ENCODE results near the gene LRRC74B. TPM values are rescaled to one million over a fixed set of nuclear protein-coding genes. Genes with fewer than 3 reads are reported as not detected.
"Not testable (repeated sequence)": the region's sequence is repeated elsewhere in the genome, so short reads cannot be mapped to it uniquely, and the experiment has no call there.

Gene LRRC74B
- total and polyA plus RNA-seq, 2 experiments from 2014 or later, result not detected

DNA sequence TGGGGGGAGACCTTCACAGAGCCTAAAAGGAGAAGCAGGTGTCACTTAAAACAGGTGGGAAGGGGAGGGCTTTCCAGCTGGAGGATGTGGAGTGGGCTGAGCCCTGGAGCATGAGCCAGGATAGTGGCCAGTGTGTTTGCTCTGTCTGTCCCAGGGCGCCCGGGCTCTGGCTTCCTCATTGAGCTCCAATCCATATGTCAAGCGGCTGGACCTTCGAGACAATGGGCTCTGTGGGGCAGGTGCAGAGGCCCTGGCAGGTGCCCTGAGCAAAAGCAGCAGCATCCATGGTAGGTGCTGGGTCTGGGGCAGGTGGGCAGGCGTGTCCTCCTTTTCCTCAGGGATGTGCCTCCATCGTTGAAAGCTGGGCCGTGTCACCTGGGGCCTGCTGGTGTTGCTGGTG lies 2.0 kb downstream of the LRRC74B start:
- H3K4me1 ChIP-seq (ENCODE audit: insufficient read depth), result peaks cover 29% of the 10 kb centered on the region
- no peaks in the 10 kb centered on the region for H3K9me3 ChIP-seq (ENCODE audit: low read depth)
- TF ChIP-seq EZH2 (IDR thresholded peaks at IDR 0.05; ENCODE audit: insufficient read depth, poor library complexity, severe bottlenecking) (no peak), EZH2phosphoT487 (IDR thresholded peaks at IDR 0.05; ENCODE audit: insufficient read depth, low read depth) (no peak)
- 90 to 95% methylated on average over 7 of the region's 7 CpGs for WGBS, 2 experiments (ENCODE audit: low coverage in 1 of 2, low lambda C conversion rate in 2 of 2, missing lambda C conversion rate in 2 of 2)
- DNase-seq, result no peak
- peaks cover under 1% of the 10 kb centered on the region; the same call in 1 of the 2 replicates for H3F3A ChIP-seq (ENCODE audit: insufficient read depth)
- H3K4me2 ChIP-seq (ENCODE audit: unreplicated experiment), result no peak overlapping the region
- no peak overlapping the region for H3K4me3 ChIP-seq
- H2AFZ ChIP-seq, result no peak overlapping the region
- no peak overlapping the region for H3K9ac ChIP-seq
- no peaks in the 10 kb centered on the region for H3K36me3 ChIP-seq (ENCODE audit: low read depth)
- H3K9me2 ChIP-seq (ENCODE audit: insufficient read depth), result no peaks in the 10 kb centered on the region
- H3K27me3 ChIP-seq (replicated peaks; ENCODE audit: insufficient read depth), result no peaks in the 10 kb centered on the region
- in situ Hi-C loops (cut with MboI), result no loop called here
- H4K20me1 ChIP-seq (ENCODE audit: insufficient read depth), result no peaks in the 10 kb centered on the region
- H3K27ac ChIP-seq, result no peak overlapping the region
- no peaks in the 10 kb centered on the region for H3K79me2 ChIP-seq (ENCODE audit: insufficient read depth)

GRCh38 chr22:21048448-21048847 lies 2.7 kb downstream of the LRRC74B start:
- H3K27me3 ChIP-seq (replicated peaks; ENCODE audit: insufficient read depth); H3K9ac ChIP-seq; H3K4me2 ChIP-seq (ENCODE audit: unreplicated experiment); in situ Hi-C loops (cut with MboI); H3K36me3 ChIP-seq (ENCODE audit: low read depth); H4K20me1 ChIP-seq (ENCODE audit: insufficient read depth); H3K9me3 ChIP-seq (ENCODE audit: low read depth); H3K79me2 ChIP-seq (ENCODE audit: insufficient read depth); H2AFZ ChIP-seq; H3K4me3 ChIP-seq; H3F3A ChIP-seq (ENCODE audit: insufficient read depth); H3K9me2 ChIP-seq (ENCODE audit: insufficient read depth); DNase-seq; H3K27ac ChIP-seq: not testable (repeated sequence)
- 54 to 67% methylated on average over 5 of the region's 5 CpGs for WGBS, 2 experiments (ENCODE audit: low coverage in 1 of 2, low lambda C conversion rate in 2 of 2, missing lambda C conversion rate in 2 of 2)
- H3K4me1 ChIP-seq (ENCODE audit: insufficient read depth), result peaks cover 25% of the 10 kb centered on the region

- peaks cover 19% of the 10 kb centered on the region for H3K4me1 ChIP-seq (ENCODE audit: insufficient read depth)
These were observed 3.2 kb downstream of the LRRC74B start for GRCh38 chr22:21048965-21049364.

DNA sequence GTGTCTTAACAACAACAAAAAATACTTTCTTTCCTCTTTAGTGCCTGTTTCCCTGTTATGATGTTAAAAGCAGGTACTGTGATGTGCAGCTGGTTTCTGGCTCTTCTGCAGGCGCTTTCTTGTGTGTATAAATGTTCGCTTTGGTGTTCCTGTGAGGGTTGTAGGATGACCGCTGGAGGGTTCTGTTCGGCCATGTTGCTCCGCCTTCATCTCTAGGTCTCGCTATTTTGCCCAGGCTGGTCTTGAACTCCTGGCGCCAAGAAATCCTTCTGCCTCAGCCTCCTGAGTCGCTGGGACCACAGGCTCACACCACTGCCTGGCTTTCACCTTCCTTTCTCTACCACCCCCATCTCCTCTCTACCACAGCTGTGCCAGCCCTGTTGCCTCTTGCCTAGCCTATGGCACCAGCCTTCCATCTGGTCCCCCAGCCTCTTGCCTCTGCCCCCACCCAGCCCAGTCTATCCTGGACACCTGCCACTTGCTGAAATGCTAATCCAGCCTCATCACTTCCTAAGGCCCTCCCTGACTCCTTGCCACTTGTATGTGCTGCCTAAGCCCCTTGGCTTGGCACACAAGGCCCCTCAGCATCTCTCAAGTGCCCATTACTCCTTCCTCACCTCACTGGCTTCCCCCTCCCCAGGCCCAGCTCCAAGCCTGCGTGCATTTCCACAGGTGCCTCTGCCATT lies 5.5 kb downstream of the LRRC74B start:
- TF ChIP-seq EZH2phosphoT487 (IDR thresholded peaks at IDR 0.05; ENCODE audit: insufficient read depth, low read depth) (no peak), EZH2 (IDR thresholded peaks at IDR 0.05; ENCODE audit: insufficient read depth, poor library complexity, severe bottlenecking) (no peak)

More at GRCh38 chr22:21048965-21049364, 3.2 kb downstream of the LRRC74B start:
- H3K4me2 ChIP-seq (ENCODE audit: unreplicated experiment); H3K36me3 ChIP-seq (ENCODE audit: low read depth); H3K27me3 ChIP-seq (replicated peaks; ENCODE audit: insufficient read depth); DNase-seq; H2AFZ ChIP-seq; H3K9me2 ChIP-seq (ENCODE audit: insufficient read depth); H3K9ac ChIP-seq; H3K27ac ChIP-seq; H3K79me2 ChIP-seq (ENCODE audit: insufficient read depth); H4K20me1 ChIP-seq (ENCODE audit: insufficient read depth); H3K9me3 ChIP-seq (ENCODE audit: low read depth); in situ Hi-C loops (cut with MboI); H3K4me3 ChIP-seq; H3F3A ChIP-seq (ENCODE audit: insufficient read depth): not testable (repeated sequence)
- WGBS, 2 experiments (ENCODE audit: low coverage in 1 of 2, low lambda C conversion rate in 2 of 2, missing lambda C conversion rate in 2 of 2), result 90 to 92% methylated on average over 7 to 8 of the region's 12 CpGs

More for the DNA sequence above, 5.5 kb downstream of the LRRC74B start:
- DNase-seq, result no peak
- Histone ChIP-seq H3K9ac (no peak overlapping the region), H3K4me1 (ENCODE audit: insufficient read depth) (peaks cover 5% of the 10 kb centered on the region; the same call in 1 of the 2 replicates), H3K9me2 (ENCODE audit: insufficient read depth) (no peaks in the 10 kb centered on the region), H3K27me3 (replicated peaks; ENCODE audit: insufficient read depth) (no peaks in the 10 kb centered on the region), H3K79me2 (ENCODE audit: insufficient read depth) (no peaks in the 10 kb centered on the region), H3K36me3 (ENCODE audit: low read depth) (no peaks in the 10 kb centered on the region), H3K4me3 (no peak overlapping the region), H4K20me1 (ENCODE audit: insufficient read depth) (no peaks in the 10 kb centered on the region), H2AFZ (no peak overlapping the region), H3K4me2 (ENCODE audit: unreplicated experiment) (no peak overlapping the region), H3K9me3 (ENCODE audit: low read depth) (no peaks in the 10 kb centered on the region), H3F3A (ENCODE audit: insufficient read depth) (no peaks in the 10 kb centered on the region), H3K27ac (no peak overlapping the region)
- in situ Hi-C loops (cut with MboI), result no loop called here
- 75 to 79% methylated on average over 9 of the region's 9 CpGs for WGBS, 2 experiments (ENCODE audit: low coverage in 1 of 2, low lambda C conversion rate in 2 of 2, missing lambda C conversion rate in 2 of 2)
